Thoracic aorta (tissue), 2 donors: ENCODE results near the gene CEP72. TPM values are rescaled to one million over a fixed set of nuclear protein-coding genes. Genes with fewer than 3 reads are reported as not detected.
A peak's percentile ranks its signal among the peaks of the same experiment; 100 is the strongest.

ENCODE experiments used
- ATAC-seq: fragments of 150-250 bp; one replicate; pipeline ENCODE4 v1.8.0; 2017; ENCODE audit warnings: low read depth; ENCODE audit not compliant: insufficient number of reproducible peaks, low FRiP score
- DNase-seq: peaks from one replicate; pipeline ENCODE4 v3.0.0-alpha.2; 2020; ENCODE audit warnings: low spot score
- H3K27ac ChIP-seq, 2 donors: fragments of 200-600 bp; sonication (generic); 1 replicate in 1 of 2; 2 replicates in 1 of 2; pipeline ENCODE4 v1.5.1; 2016; ENCODE audit warnings: mild to moderate bottlenecking in 2 of 2, moderate library complexity in 2 of 2
- H3K27me3 ChIP-seq: fragments of 200-600 bp; sonication (generic); replicated peaks from 2 replicates; pipeline ENCODE4 v1.6.0; 2016; ENCODE audit warnings: mild to moderate bottlenecking; ENCODE audit not compliant: insufficient read depth
- H3K36me3 ChIP-seq: fragments of 200-600 bp; sonication (generic); one replicate; pipeline ENCODE4 v1.5.1; 2016
- H3K4me1 ChIP-seq, 2 donors: fragments of 200-600 bp; sonication (generic); 1 replicate in 1 of 2; 2 replicates in 1 of 2; pipeline versions ENCODE4 v1.5.1 to v1.6.0; 2016; ENCODE audit warnings: low read depth in 2 of 2, mild to moderate bottlenecking in 1 of 2; ENCODE audit not compliant: control insufficient read depth in 1 of 2
- H3K4me3 ChIP-seq: fragments of 200-600 bp; sonication (generic); 2 replicates; pipeline ENCODE4 v1.5.1; 2016; ENCODE audit warnings: mild to moderate bottlenecking
- H3K9me3 ChIP-seq: fragments of 200-600 bp; sonication (generic); 2 replicates; pipeline ENCODE4 v1.5.1; 2016
- CTCF ChIP-seq: fragments of 200-600 bp; sonication (generic); IDR thresholded peaks from one replicate; pipeline ENCODE4 v1.5.1; 2019; ENCODE audit warnings: antibody characterized with exemption
- total RNA-seq, 2 donors: library from RNA; depleted of rRNA; stranded (reverse); fragments of >200 nt; gene quantifications; one replicate each; pipeline versions ENCODE4 v1.1.0 to v1.2.3, GENCODE V29; 2016

The CEP72 gene
- total RNA-seq, 2 donors from 2014 or later, result 0.68 to 2.0 TPM

- no peak for TF ChIP-seq CTCF
- no peak overlapping the region for H3K4me3 ChIP-seq
- no peaks in the 10 kb centered on the region for H3K27me3 ChIP-seq
- no peak overlapping the region for H3K27ac ChIP-seq
- no peak for ATAC-seq
- no peaks in the 10 kb centered on the region for H3K9me3 ChIP-seq
- peaks cover 12% of the 10 kb centered on the region for H3K36me3 ChIP-seq
- DNase-seq, result no peak
- H3K4me1 ChIP-seq, result peaks cover 2 to 8% of the 10 kb centered on the region in 2 donors
Measured at GRCh38 chr5:666816-667498, 54.8 kb downstream of the CEP72 start.

GRCh38 chr5:668283-668995 lies 56.3 kb downstream of the CEP72 start:
- peaks cover 17 to 23% of the 10 kb centered on the region in 2 donors for H3K4me1 ChIP-seq
- DNase-seq, result no peak
- H3K27ac ChIP-seq, result no peak overlapping the region

GRCh38 chr5:669111-669841 lies 57.1 kb downstream of the CEP72 start:
- Histone ChIP-seq H3K27ac (no peak overlapping the region), H3K9me3 (no peaks in the 10 kb centered on the region), H3K27me3 (no peaks in the 10 kb centered on the region), H3K36me3 (no peaks in the 10 kb centered on the region), H3K4me3 (no peak overlapping the region), H3K4me1 (peaks cover 22 to 31% of the 10 kb centered on the region in 2 donors)
- ATAC-seq, result no peak
- DNase-seq, result no peak
- peak; percentile 55 for TF ChIP-seq CTCF

More at GRCh38 chr5:668283-668995, 56.3 kb downstream of the CEP72 start:
- no peak for ATAC-seq
- no peaks in the 10 kb centered on the region for H3K9me3 ChIP-seq
- H3K36me3 ChIP-seq, result peaks cover 3% of the 10 kb centered on the region
- H3K4me3 ChIP-seq, result no peak overlapping the region
- H3K27me3 ChIP-seq, result no peaks in the 10 kb centered on the region
- no peak for TF ChIP-seq CTCF

- Histone ChIP-seq H3K9me3 (no peaks in the 10 kb centered on the region), H3K27ac (no peak overlapping the region), H3K4me3 (no peak overlapping the region), H3K27me3 (no peaks in the 10 kb centered on the region), H3K4me1 (peaks cover 28 to 38% of the 10 kb centered on the region in 2 donors), H3K36me3 (no peaks in the 10 kb centered on the region)
- no peak for TF ChIP-seq CTCF
- ATAC-seq (no peak), DNase-seq (no peak)
Measured at GRCh38 chr5:669842-670395, 57.8 kb downstream of the CEP72 start.
